Coronary artery (tissue), 2 donors: Measurements from ENCODE around the gene ADPRH.
A peak's percentile ranks its signal among the peaks of the same experiment; 100 is the strongest.

ENCODE experiments used
- DNase-seq: peaks from one replicate; pipeline ENCODE4 v3.0.0-alpha.2; 2017; ENCODE audit warnings: low spot score
- H3K27ac ChIP-seq, 2 donors: fragments of 200-600 bp; sonication (generic); one replicate each; pipeline ENCODE4 v1.5.1; 2016 to 2019
- H3K4me3 ChIP-seq: fragments of 200-600 bp; sonication (generic); 2 replicates; pipeline ENCODE4 v1.5.1; 2016; ENCODE audit warnings: mild to moderate bottlenecking, moderate library complexity
- TF ChIP-seq, protein P1 (sequence below): fragments of 200-600 bp; sonication (generic); IDR thresholded peaks from one replicate; pipeline ENCODE4 v1.5.1; 2019; ENCODE audit warnings: antibody characterized with exemption

The ADPRH gene

GRCh38 chr3:119628390-119628789, 49.1 kb downstream of the ADPRH start:
- H3K4me3 ChIP-seq = no peak overlapping the region
- DNase-seq = no peak
- TF ChIP-seq, protein P1, sequence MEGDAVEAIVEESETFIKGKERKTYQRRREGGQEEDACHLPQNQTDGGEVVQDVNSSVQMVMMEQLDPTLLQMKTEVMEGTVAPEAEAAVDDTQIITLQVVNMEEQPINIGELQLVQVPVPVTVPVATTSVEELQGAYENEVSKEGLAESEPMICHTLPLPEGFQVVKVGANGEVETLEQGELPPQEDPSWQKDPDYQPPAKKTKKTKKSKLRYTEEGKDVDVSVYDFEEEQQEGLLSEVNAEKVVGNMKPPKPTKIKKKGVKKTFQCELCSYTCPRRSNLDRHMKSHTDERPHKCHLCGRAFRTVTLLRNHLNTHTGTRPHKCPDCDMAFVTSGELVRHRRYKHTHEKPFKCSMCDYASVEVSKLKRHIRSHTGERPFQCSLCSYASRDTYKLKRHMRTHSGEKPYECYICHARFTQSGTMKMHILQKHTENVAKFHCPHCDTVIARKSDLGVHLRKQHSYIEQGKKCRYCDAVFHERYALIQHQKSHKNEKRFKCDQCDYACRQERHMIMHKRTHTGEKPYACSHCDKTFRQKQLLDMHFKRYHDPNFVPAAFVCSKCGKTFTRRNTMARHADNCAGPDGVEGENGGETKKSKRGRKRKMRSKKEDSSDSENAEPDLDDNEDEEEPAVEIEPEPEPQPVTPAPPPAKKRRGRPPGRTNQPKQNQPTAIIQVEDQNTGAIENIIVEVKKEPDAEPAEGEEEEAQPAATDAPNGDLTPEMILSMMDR = no peak
- H3K27ac ChIP-seq = peak overlapping the region in 1 of 2 donors; percentile 86

GRCh38 chr3:119628816-119629445, 49.6 kb downstream of the ADPRH start:
- TF ChIP-seq, protein P1 = no peak
- no peak for DNase-seq
- no peak overlapping the region for H3K4me3 ChIP-seq
- H3K27ac ChIP-seq = peak overlapping the region in 1 of 2 donors; percentile 86

DNA sequence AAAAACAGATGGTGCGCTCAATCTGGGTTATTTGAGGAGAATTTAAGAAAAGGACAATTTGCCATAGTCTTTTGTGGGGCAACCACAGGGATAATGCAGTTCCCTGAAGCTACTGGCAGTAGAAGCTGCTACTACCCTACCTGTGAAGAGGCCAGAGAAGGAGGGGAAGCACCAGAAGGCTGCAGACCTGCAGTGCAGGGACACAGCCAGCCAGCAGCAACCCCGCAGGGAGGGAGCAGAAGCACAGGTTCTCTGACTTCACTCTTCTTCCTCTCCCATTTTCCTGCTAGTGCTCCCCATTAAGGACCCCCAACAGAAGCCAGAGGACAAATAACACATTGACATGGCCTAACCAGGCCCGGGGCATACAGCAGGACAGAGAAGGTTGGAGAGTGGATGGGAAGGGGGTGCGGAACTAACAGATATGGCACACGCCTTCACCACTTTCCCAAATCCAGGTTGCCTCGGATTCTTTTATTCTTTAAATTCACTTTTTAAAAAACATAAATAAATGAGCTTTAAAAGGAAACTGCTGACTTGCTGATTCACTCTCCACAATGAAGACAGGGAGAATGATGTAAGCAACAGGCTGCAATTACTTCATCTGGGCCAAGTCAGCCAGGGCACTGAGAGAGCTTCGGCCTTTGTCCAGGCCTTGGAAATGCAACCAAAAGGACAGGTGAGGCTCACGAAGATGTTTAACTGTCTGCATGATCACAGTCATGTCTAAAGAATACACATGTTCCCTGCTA, 51.0 kb downstream of the ADPRH start:
- Histone ChIP-seq H3K27ac (peak overlapping the region in 1 of 2 donors; percentile 86), H3K4me3 (no peak overlapping the region)
- no peak for DNase-seq
- TF ChIP-seq, protein P1 = no peak

DNA sequence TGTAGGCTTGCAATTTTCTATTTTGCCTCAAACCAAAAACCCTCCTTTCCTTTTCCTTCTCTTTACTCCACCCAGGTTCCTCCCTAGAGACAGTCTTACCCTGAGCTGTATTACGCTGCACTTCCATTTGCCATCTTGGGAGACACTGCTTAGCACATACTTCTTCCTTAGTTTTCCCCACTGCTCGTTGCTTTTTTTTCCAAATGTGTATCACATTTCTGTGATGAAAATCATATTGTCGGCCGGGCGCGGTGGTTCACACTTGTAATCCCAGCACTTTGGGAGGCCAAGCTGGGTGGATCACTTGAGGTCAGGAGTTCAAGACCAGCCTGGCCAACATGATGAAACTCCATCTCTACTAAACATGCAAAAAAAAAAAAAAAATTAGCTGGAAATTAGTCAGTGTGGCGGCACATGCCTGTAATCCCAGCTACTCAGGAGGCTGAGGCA, 51.6 kb downstream of the ADPRH start:
- DNase-seq = no peak
- TF ChIP-seq, protein P1 = no peak
- Histone ChIP-seq H3K4me3 (no peak overlapping the region), H3K27ac (peak overlapping the region in 1 of 2 donors; percentile 86)

GRCh38 chr3:119631516-119631915, 52.2 kb downstream of the ADPRH start:
- no peak for DNase-seq
- H3K4me3 ChIP-seq = no peak overlapping the region
- TF ChIP-seq, protein P1 = no peak
- H3K27ac ChIP-seq = peak overlapping the region in 1 of 2 donors; percentile 86

DNA sequence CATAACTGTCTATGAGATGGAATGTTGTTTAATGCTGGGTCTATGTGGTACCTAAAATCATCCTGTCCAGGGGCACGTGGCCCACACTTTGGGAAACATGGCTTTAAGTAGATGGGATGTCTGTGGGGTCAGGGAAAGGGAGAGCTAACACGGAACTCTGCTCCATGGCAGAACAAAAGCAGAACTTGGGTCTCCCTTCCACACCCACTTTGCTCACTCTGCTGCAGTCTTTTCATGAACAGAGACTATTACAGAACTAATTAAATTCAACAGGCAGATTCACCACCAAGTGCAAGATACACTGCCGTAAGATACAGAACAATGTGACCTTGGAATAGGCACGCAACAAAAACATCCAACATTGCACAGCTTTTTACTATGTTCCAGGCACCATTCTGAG, 52.9 kb downstream of the ADPRH start:
- Histone ChIP-seq H3K27ac (no peak overlapping the region), H3K4me3 (no peak overlapping the region)
- no peak for DNase-seq
- TF ChIP-seq, protein P1 = no peak

GRCh38 chr3:119632829-119633228, 53.5 kb downstream of the ADPRH start:
- no peak overlapping the region for H3K27ac ChIP-seq
- no peak for DNase-seq
- TF ChIP-seq, protein P1 = no peak
- H3K4me3 ChIP-seq = no peak overlapping the region
